GM12891 (cell line): Measurements from ENCODE around the gene ERAL1.

Experiments
- PAX5 ChIP-seq: IDR thresholded peaks from 2 replicates; pipeline ENCODE4 v1.6.1; 2011; ENCODE audit warnings: low read length, moderate library complexity, mild to moderate bottlenecking; ENCODE audit not compliant: insufficient read depth, severe bottlenecking
- POLR2A ChIP-seq: IDR thresholded peaks from 2 replicates; pipeline ENCODE4 v1.6.1; 2011; ENCODE audit warnings: low read depth, low read length, control low read depth
- POLR2AphosphoS5 ChIP-seq: IDR thresholded peaks from 2 replicates; pipeline ENCODE4 v1.6.1; 2011; ENCODE audit warnings: low read depth, low read length, control low read depth
- POU2F2 ChIP-seq: IDR thresholded peaks from 2 replicates; pipeline ENCODE4 v1.6.1; 2011; ENCODE audit warnings: low read depth, mild to moderate bottlenecking, control low read depth, low read length, moderate library complexity
- SPI1 ChIP-seq: IDR thresholded peaks from 2 replicates; pipeline ENCODE4 v1.6.1; 2011; ENCODE audit warnings: low read depth, low read length, control low read depth
- TAF1 ChIP-seq: IDR thresholded peaks from 2 replicates; pipeline ENCODE4 v1.6.1; 2011; ENCODE audit warnings: low read depth, low read length, control low read depth

DNA sequence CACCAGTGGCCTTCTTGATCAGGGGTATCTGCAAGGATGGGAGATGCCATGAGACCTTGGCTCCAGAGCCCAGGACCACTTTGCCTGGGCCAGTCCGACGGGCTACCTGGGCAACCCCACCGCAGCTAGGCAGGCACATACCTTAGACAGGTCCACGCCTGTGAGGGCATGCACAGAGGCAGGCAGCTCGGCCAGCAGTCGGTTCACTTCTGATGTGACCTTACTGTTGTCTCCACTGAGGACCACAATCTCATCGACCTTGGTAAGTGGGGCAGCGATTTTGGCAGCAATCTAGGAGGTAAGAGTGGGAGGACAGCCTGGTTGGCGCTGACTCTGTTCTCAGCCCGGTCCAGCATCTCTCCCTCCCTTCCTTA, 25.7 kb downstream of the ERAL1 start:
- no peak for TF ChIP-seq POLR2A
- no peak for TF ChIP-seq TAF1
- no peak for TF ChIP-seq SPI1
- no peak for TF ChIP-seq POLR2AphosphoS5
- TF ChIP-seq PAX5 = no peak
- no peak for TF ChIP-seq POU2F2
